GM19438 (cell line): ENCODE results near the gene ARL1.
"Not testable (repeated sequence)": the region's sequence is repeated elsewhere in the genome, so short reads cannot be mapped to it uniquely, and the experiment has no call there.

Source experiments
- ATAC-seq: cut with Tn5 transposase; IDR thresholded peaks from one replicate; pipeline ENCODE4 v1.9.1; 2021; ENCODE audit warnings: low read depth; ENCODE audit not compliant: unreplicated experiment

Gene ARL1

GRCh38 chr12:101407436-101408345 lies at the start of gene ARL1:
TSS of gene ARL1 (minus strand) at chr12:101407772. CDS start at chr12:101407645, 127 bp downstream.
- ATAC-seq = peak; percentile 80

GRCh38 chr12:101455685-101456084 lies 48.1 kb upstream of the ARL1 start:
- no peak for ATAC-seq

GRCh38 chr12:101441461-101442224 lies 34.1 kb upstream of the ARL1 start:
- ATAC-seq = no peak

GRCh38 chr12:101439236-101439635 lies 31.7 kb upstream of the ARL1 start:
- no peak for ATAC-seq

GRCh38 chr12:101436136-101436535 lies 28.6 kb upstream of the ARL1 start:
- ATAC-seq = no peak

GRCh38 chr12:101430456-101430855 lies 22.9 kb upstream of the ARL1 start:
- no peak for ATAC-seq

- ATAC-seq = no peak
Measured at GRCh38 chr12:101424620-101425019, 17.0 kb upstream of the ARL1 start.

- not testable (repeated sequence) for ATAC-seq
Measured at GRCh38 chr12:101422066-101422465, 14.5 kb upstream of the ARL1 start.

- no peak for ATAC-seq
Measured at GRCh38 chr12:101415228-101415627, 7.7 kb upstream of the ARL1 start.

GRCh38 chr12:101414533-101415119 lies 7.1 kb upstream of the ARL1 start:
- ATAC-seq = no peak

- not testable (repeated sequence) for ATAC-seq
Measured at GRCh38 chr12:101410169-101410568, 2.6 kb upstream of the ARL1 start.

- peak; percentile 29 for ATAC-seq
Measured at GRCh38 chr12:101407049-101407435, 530 bp downstream of the ARL1 start.

GRCh38 chr12:101391181-101391580 lies 16.4 kb downstream of the ARL1 start:
- not testable (repeated sequence) for ATAC-seq

- no peak for ATAC-seq
Measured at GRCh38 chr12:101379149-101379548, 28.4 kb downstream of the ARL1 start.

GRCh38 chr12:101375573-101375972 lies 32.0 kb downstream of the ARL1 start:
- ATAC-seq = no peak

- ATAC-seq = no peak
Measured at GRCh38 chr12:101372431-101372830, 35.1 kb downstream of the ARL1 start.

GRCh38 chr12:101368016-101368415 lies 39.6 kb downstream of the ARL1 start:
- ATAC-seq = no peak

- ATAC-seq = no peak
Measured at GRCh38 chr12:101361455-101361854, 46.1 kb downstream of the ARL1 start.

- no peak for ATAC-seq
Measured at GRCh38 chr12:101356794-101357193, 50.8 kb downstream of the ARL1 start.

- no peak for ATAC-seq
Measured at GRCh38 chr12:101351682-101352081, 55.9 kb downstream of the ARL1 start.

GRCh38 chr12:101343893-101344292 lies 63.7 kb downstream of the ARL1 start:
- no peak for ATAC-seq
